Stimulated activated CD8-positive, alpha-beta memory T cell treated with anti-CD3 and anti-CD28 coated beads, Interleukin-15, amount 100 ng/mL, for 24 hours (primary cell): Measurements from ENCODE around the gene VCAN.

Experiments
- DNase-seq: peaks from one replicate; pipeline ENCODE4 v3.0.0-alpha.2; 2020; ENCODE audit warnings: low read depth

VCAN gene

DNA sequence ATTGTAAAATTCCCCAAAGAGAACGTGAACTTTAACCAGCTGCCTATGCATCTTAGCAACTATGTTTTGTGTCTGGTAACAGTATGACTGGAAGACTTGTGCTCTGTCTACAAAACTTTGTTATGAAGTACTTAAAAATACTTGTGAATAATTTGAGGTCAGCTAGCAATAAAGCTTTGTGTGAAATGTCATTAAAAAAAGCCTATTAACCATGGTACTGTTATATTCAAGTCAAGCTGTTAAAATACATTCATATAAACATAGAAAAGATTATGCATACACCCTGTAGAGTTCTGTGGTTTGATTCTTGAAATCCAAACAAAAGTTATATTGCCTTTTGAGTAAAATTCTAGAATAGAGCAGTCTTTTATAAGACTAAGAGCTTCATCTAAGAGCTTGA lies 60.1 kb downstream of the VCAN start:
- DNase-seq, result no peak

GRCh38 chr5:83538786-83539462 lies 67.4 kb downstream of the VCAN start:
- DNase-seq, result no peak

- DNase-seq, result no peak
Measured at GRCh38 chr5:83539463-83539790, 67.9 kb downstream of the VCAN start.

DNA sequence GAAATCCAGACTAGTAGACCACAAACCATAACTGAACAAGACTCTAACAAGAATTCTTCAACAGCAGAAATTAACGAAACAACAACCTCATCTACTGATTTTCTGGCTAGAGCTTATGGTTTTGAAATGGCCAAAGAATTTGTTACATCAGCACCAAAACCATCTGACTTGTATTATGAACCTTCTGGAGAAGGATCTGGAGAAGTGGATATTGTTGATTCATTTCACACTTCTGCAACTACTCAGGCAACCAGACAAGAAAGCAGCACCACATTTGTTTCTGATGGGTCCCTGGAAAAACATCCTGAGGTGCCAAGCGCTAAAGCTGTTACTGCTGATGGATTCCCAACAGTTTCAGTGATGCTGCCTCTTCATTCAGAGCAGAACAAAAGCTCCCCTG lies 68.6 kb downstream of the VCAN start:
- DNase-seq, result no peak

DNA sequence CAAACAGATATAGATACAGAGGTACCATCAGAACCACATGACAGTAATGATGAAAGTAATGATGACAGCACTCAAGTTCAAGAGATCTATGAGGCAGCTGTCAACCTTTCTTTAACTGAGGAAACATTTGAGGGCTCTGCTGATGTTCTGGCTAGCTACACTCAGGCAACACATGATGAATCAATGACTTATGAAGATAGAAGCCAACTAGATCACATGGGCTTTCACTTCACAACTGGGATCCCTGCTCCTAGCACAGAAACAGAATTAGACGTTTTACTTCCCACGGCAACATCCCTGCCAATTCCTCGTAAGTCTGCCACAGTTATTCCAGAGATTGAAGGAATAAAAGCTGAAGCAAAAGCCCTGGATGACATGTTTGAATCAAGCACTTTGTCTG lies 69.2 kb downstream of the VCAN start:
- no peak for DNase-seq

- no peak for DNase-seq
Measured at GRCh38 chr5:83542839-83543238, 71.3 kb downstream of the VCAN start.

GRCh38 chr5:83543898-83544297 lies 72.4 kb downstream of the VCAN start:
- no peak for DNase-seq

- DNase-seq, result no peak
Measured at GRCh38 chr5:83547161-83547560, 75.6 kb downstream of the VCAN start.

- DNase-seq, result no peak
Measured at GRCh38 chr5:83547889-83548288, 76.3 kb downstream of the VCAN start.

- DNase-seq, result no peak
Measured at GRCh38 chr5:83548581-83548980, 77.0 kb downstream of the VCAN start.

DNA sequence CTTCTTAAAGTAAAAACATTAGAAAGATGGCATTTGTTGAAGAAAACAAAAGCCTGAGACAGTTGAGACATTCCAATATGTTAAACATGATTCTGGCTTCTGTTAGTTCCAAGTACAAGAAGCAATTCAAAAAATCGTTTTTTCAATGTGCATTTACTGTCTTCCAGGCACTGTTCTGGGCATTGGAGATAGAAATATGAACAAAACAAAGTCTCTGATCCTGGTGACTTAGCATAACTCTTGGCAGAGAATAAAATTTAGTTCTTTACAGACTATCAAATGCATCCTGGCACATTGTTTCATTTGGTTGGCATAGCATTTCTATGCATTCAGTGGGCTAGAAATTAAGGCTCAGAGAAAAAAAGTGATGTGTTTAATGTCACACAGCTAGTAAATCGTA lies 77.5 kb downstream of the VCAN start:
- no peak for DNase-seq

DNA sequence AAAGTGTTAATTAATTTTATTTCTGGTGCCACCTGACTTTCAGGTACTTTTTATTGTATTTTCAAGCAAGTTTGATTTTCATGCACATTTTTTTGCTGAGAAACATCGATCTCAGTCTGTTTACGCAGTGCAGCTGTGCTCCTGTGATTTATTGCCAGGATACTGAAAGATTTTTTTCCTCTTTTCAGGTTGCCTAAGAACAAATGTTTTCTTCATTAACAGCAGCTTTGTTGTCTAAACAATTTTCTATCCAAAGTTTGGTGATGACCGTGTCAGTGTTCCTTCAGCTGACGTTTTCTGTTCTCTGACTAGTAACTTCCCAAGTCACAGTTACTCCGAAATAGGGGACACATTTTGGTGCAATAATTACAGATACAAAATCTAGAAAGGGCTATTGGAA lies 78.1 kb downstream of the VCAN start:
- DNase-seq, result no peak

DNA sequence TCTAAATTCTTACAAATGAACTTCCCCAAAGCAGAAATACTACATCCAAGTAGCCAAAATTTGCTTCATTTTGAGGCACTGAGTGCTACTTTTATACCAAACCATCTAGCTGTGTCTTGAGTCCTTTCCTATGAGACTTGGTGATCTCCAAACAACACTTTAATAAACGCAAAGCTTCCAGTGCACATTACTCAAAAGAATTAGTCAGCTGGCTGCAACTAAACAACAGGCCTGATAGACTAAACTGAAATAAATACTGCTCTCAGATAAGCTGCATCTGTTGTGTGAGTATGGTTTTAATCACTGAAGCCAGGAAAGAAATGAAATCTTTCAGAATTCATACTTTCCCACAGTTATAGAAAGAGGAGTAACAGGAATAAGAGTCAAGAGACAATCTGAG lies 80.3 kb downstream of the VCAN start:
- DNase-seq, result no peak

DNA sequence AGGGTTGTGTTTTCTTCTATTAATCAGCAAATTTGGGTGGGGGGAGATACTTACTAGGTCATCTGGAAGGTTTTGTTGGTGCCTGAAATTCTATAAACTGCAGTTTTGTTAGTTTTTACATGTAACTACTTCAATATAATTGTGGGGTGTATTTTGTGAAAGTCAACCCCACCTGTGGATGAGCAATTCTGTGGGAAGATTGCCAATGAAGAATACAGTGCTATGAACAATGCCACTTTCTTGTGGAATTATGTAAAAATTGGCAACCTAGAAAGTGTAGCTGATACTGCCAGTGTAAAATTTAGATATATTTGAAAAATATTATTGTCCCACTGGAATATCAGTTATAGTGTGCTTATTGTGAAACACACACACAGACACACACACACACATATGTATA lies 80.7 kb downstream of the VCAN start:
- DNase-seq, result no peak

- DNase-seq, result no peak
Measured at GRCh38 chr5:83553000-83553486, 81.5 kb downstream of the VCAN start.

GRCh38 chr5:83554133-83554532 lies 82.6 kb downstream of the VCAN start:
- DNase-seq, result no peak

GRCh38 chr5:83554686-83555085 lies 83.1 kb downstream of the VCAN start:
- DNase-seq, result no peak

DNA sequence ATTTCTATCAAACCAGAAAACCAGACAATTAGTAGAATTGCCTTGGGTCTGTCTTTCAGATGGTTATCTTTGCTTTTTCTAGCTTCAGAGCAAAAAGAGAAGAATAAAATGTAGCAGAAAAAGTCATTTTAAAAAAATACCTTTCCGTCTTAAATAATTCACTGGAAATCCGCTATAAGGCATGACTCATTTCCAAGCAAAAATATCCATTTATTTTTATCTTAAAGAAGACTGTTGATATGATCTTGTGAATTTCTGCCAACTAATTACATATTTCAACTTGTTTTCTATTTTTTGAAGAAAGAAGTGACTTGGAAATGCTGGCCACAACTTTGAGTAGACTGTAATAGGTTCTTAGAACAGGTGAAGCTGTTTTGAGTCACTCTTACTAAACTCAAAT lies 83.7 kb downstream of the VCAN start:
- DNase-seq, result no peak

DNA sequence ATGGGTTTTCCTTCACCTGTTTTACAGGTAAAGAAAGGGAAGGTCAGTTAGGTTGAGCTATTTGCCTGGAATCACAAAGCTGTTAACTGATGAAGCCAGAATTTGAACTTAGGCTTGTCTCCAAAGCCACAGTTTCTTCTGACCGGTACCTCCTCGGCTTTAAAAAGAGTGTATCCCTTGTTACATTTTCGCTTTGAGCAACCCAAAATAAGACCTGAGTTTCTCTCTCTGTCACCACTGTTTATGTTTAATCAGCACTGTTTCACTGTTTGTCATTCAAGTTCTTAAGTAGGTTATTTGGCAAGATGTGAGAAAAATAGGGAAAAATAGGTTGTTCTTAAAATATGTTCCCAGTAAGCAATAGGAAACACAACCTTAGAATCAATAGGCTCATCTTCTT lies 84.6 kb downstream of the VCAN start:
- DNase-seq, result no peak

GRCh38 chr5:83559118-83559785 lies 87.7 kb downstream of the VCAN start:
- no peak for DNase-seq

DNA sequence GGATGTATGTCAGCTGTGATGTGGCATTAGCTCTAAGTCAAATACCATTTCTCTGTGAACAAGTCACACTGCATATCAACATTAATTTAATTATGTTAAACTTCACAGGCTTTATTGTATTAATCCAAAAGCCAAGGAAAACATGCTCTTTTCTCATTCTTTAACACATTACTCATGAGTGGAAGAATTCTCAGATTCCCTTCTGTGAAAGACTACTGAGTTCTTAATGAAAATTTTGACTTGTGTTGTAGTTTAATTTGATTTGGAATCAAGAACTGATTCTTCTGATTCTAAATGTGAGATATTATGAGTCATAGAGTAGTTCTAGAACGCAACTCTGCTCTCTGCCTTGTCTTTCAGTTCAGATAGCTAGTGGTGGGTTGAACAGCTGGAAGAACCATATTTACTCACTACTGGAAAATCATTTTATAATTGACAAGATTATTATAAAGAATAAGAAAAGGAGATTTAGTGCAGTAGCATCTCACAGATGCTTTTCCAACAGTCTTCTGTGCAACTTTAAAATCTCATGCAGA lies 90.6 kb downstream of the VCAN start:
- no peak for DNase-seq

DNA sequence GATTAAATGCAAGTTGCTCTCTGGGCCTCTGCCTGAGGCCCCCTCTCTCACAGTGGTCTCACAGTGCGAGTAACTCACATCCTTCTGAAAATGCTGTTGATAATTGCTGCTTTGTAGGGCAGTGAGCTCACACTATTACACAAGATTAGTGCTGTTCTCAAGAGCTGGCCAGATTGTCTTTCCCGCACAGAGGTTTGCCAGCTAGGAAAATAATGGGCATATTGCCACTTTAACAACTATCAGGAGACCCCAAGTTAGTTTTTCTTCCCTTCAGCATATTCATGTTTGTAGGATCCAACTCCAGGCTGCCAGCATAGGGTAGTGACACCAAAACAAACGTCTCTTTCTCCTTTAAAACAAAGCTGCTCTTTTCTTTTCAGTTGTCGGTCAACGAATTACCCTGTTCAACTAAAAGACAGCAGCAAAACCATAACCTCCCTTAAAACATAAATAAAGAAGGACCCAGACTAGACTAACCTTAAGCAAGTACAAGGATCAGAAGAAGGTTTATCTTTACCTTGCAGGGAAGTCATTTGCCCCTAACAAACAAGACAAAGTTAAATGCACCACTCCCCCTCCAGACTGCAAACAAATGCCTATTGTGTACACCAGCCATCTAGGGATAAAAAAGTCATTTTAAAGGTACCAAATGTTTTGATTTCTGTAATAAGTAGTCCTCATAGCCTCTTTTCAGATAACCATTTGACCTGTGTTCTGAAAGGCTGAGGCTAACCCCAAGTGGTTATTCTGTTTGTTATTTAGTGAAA lies 91.4 kb downstream of the VCAN start:
- DNase-seq, result no peak

DNA sequence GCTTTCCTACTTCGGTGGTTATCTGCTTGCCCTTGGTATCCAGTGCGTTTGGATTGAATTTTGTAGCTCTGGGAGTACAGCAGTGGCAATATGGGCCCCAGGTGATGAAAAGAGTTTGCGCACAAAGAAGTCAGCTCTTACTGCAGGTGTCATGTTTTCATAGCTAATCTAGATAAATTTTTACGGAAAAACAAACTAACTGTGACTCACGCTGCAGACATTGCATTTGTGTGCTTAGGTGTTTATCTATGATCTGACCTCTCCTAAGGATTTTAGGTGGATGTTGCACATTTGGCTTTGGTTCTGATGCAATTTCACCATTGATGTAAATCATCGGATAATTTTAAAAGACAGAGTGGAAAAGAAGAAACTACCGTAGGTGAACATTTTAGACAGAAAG lies 92.1 kb downstream of the VCAN start:
- DNase-seq, result no peak
